Measurements from ENCODE around the gene GABRR3. TPM values are rescaled to one million over a fixed set of nuclear protein-coding genes. Genes with fewer than 3 reads are reported as not detected.
"Not testable (repeated sequence)": the region's sequence is repeated elsewhere in the genome, so short reads cannot be mapped to it uniquely, and the experiment has no call there.

Gene GABRR3
- total and polyA plus RNA-seq, 2 experiments from 2014 or later, result not detected

DNA sequence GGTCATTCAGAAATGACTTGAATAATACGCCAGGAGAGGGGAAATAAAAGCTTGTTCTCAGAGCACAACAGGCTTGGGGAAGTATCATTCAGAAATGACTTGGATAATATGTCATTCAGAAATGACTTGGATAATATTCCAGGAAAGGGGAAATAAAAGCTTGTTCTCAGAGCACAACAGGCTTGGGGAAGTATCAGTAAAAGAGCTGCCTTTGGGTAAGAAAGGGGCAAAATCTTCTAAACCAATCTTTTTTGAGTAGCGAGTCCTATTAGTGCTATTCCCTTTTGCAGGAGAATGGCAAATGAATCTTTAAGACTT, 20.9 kb downstream of the GABRR3 start:
- Histone ChIP-seq H3K4me3 (no peak overlapping the region), H3K27ac (no peak overlapping the region)

GRCh38 chr3:98013411-98014267, 21.5 kb downstream of the GABRR3 start:
- H3K27me3 ChIP-seq, result no peaks in the 10 kb centered on the region
- H3K9me3 ChIP-seq (ENCODE audit: low read depth), result no peaks in the 10 kb centered on the region
- H3K36me3 ChIP-seq, result no peaks in the 10 kb centered on the region
- TF ChIP-seq, protein P1, sequence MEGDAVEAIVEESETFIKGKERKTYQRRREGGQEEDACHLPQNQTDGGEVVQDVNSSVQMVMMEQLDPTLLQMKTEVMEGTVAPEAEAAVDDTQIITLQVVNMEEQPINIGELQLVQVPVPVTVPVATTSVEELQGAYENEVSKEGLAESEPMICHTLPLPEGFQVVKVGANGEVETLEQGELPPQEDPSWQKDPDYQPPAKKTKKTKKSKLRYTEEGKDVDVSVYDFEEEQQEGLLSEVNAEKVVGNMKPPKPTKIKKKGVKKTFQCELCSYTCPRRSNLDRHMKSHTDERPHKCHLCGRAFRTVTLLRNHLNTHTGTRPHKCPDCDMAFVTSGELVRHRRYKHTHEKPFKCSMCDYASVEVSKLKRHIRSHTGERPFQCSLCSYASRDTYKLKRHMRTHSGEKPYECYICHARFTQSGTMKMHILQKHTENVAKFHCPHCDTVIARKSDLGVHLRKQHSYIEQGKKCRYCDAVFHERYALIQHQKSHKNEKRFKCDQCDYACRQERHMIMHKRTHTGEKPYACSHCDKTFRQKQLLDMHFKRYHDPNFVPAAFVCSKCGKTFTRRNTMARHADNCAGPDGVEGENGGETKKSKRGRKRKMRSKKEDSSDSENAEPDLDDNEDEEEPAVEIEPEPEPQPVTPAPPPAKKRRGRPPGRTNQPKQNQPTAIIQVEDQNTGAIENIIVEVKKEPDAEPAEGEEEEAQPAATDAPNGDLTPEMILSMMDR (IDR thresholded peaks at IDR 0.05; ENCODE audit: low read depth, low read length), result no peak
- no peak overlapping the region for H3K4me3 ChIP-seq
- H3K27ac ChIP-seq, result no peak overlapping the region
- no peaks in the 10 kb centered on the region for H3K4me1 ChIP-seq (ENCODE audit: low read depth)
- DNase-seq (ENCODE audit: low read depth in 1 of 2, low spot score in 1 of 2), result peak in 1 of 2 donors; percentile 18

More for the DNA sequence above, 20.9 kb downstream of the GABRR3 start:
- TF ChIP-seq, protein P1 (IDR thresholded peaks at IDR 0.05; ENCODE audit: low read depth, low read length), result no peak
- H3K4me1 ChIP-seq (ENCODE audit: low read depth), result no peaks in the 10 kb centered on the region
- DNase-seq (ENCODE audit: low read depth in 1 of 2, low spot score in 1 of 2), result no peak
- no peaks in the 10 kb centered on the region for H3K36me3 ChIP-seq
- H3K9me3 ChIP-seq (ENCODE audit: low read depth), result no peaks in the 10 kb centered on the region
- no peaks in the 10 kb centered on the region for H3K27me3 ChIP-seq

DNA sequence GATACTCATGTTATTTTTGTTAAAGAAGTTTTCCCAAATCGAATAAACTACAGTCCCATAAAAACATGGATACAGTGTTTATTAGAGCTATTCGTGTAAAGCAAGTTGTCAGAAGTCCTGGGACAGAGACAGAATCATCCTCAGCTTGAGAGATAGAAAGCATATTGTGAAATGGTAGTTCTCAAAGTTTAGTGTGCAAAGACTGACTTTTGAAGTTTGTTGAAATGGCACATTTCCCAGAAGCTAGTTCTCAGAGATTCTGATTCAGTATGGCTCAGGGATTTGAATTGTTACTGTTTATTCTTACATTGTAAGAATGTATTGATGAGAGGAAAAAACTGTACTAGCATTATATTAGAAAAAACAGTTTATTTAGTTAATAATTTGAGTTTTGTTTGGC, 22.1 kb downstream of the GABRR3 start:
- Histone ChIP-seq H3K4me1 (ENCODE audit: low read depth) (no peaks in the 10 kb centered on the region), H3K9me3 (ENCODE audit: low read depth) (no peaks in the 10 kb centered on the region), H3K27ac (no peak overlapping the region), H3K27me3 (no peaks in the 10 kb centered on the region), H3K4me3 (no peak overlapping the region), H3K36me3 (no peaks in the 10 kb centered on the region)
- DNase-seq (ENCODE audit: low read depth in 1 of 2, low spot score in 1 of 2), result peak in 1 of 2 donors; percentile 67
- TF ChIP-seq, protein P1 (IDR thresholded peaks at IDR 0.05; ENCODE audit: low read depth, low read length), result no peak

- H3K36me3 ChIP-seq; H3K4me3 ChIP-seq; DNase-seq (ENCODE audit: low read depth in 1 of 2, low spot score in 1 of 2); H3K9me3 ChIP-seq (ENCODE audit: low read depth); H3K4me1 ChIP-seq (ENCODE audit: low read depth); H3K27me3 ChIP-seq; H3K27ac ChIP-seq: not testable (repeated sequence)
Measured at GRCh38 chr3:98010883-98011449, 24.1 kb downstream of the GABRR3 start.

DNA sequence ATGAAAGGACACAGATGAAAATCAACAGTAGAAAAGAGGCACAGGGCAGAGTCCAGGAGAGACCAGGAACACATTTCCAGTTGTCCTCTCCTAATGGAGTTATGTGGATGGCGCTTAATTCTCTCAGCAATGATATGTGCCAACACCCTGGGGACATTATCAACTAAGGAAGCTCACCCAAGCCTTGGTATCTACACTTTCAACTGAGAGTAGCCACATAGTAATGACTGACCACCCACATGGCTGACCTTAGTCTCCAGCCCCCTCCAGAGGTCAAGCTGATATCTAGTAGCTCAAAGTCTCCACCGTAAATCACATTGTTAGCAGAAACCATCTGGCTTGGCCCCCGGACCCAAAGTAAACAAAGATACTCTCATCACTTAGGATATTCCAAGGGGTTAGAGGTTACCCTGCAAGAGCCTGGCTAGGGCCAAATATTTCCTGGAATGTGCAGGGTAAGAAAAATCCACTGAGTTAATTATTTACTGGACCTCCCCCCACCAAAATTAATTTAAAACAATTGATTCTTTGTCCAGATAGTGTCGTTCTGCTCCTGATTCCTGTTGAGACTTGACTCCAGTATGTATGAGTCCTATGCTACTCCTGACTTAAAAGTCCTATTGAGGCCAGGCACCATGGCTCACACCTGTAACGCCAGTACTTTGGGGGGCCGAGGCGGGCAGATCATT, 24.8 kb downstream of the GABRR3 start:
- TF ChIP-seq, protein P1 (IDR thresholded peaks at IDR 0.05; ENCODE audit: low read depth, low read length), result no peak
- H3K4me1 ChIP-seq (ENCODE audit: low read depth), result no peaks in the 10 kb centered on the region
- H3K9me3 ChIP-seq (ENCODE audit: low read depth), result no peaks in the 10 kb centered on the region
- DNase-seq (ENCODE audit: low read depth in 1 of 2, low spot score in 1 of 2), result no peak
- no peak overlapping the region for H3K27ac ChIP-seq
- no peak overlapping the region for H3K4me3 ChIP-seq
- H3K27me3 ChIP-seq, result no peaks in the 10 kb centered on the region
- H3K36me3 ChIP-seq, result no peaks in the 10 kb centered on the region

GRCh38 chr3:98008855-98009254, 26.3 kb downstream of the GABRR3 start:
- Histone ChIP-seq H3K27me3 (no peaks in the 10 kb centered on the region), H3K9me3 (ENCODE audit: low read depth) (no peaks in the 10 kb centered on the region), H3K4me3 (no peak overlapping the region), H3K36me3 (no peaks in the 10 kb centered on the region), H3K27ac (no peak overlapping the region), H3K4me1 (ENCODE audit: low read depth) (no peaks in the 10 kb centered on the region)
- TF ChIP-seq, protein P1 (IDR thresholded peaks at IDR 0.05; ENCODE audit: low read depth, low read length), result no peak
- no peak for DNase-seq (ENCODE audit: low read depth in 1 of 2, low spot score in 1 of 2)
